Upper lobe of left lung (tissue), 4 donors: ENCODE results near the gene ADD3.

Experiments used
- EP300 ChIP-seq, 4 donors: sonication (generic); formaldehyde crosslinking; IDR thresholded peaks; one replicate each; pipeline ENCODE4 v1.5.1; 2017; ENCODE audit warnings: antibody characterized with exemption in 4 of 4, control low read depth in 2 of 4
- POLR2A ChIP-seq, 4 donors: fragments of 450-650 bp; IDR thresholded peaks; one replicate each; pipeline ENCODE4 v1.5.1; 2016 to 2017; ENCODE audit warnings: antibody characterized with exemption in 4 of 4, mild to moderate bottlenecking in 2 of 4
- POLR2AphosphoS5 ChIP-seq, 2 donors: sonication (generic); formaldehyde crosslinking; IDR thresholded peaks; one replicate each; pipeline ENCODE4 v1.5.1; 2017; ENCODE audit warnings: antibody characterized with exemption in 2 of 2
- TF ChIP-seq, protein P1 (sequence below), 6 experiments: fragments of 450-650 bp in 4 of 6; fragments of 200-600 bp in 2 of 6; sonication (generic) in 2 of 6; IDR thresholded peaks; one replicate each; pipeline ENCODE4 v1.5.1; 2016 to 2019; ENCODE audit warnings: antibody characterized with exemption in 6 of 6

DNA sequence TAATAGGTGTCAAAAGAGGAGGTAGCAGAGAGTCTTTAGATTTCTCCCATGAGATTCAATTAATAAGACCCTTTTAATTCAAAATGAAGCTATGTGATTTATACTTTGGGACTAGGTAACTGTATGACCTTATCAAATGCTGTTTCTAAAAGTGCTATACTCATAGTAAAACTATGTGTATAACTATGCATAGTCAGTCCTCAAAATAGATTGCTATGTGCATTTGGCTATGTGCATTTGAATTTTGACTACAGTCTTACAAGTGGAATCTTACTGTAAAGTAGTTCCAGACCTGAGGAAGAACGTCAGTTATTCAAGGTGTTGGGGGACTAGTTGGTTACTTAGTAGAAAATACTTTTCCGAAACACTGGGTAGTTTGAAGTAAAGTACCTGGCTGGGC lies 36.9 kb downstream of the ADD3 start:
- TF ChIP-seq, protein P1, sequence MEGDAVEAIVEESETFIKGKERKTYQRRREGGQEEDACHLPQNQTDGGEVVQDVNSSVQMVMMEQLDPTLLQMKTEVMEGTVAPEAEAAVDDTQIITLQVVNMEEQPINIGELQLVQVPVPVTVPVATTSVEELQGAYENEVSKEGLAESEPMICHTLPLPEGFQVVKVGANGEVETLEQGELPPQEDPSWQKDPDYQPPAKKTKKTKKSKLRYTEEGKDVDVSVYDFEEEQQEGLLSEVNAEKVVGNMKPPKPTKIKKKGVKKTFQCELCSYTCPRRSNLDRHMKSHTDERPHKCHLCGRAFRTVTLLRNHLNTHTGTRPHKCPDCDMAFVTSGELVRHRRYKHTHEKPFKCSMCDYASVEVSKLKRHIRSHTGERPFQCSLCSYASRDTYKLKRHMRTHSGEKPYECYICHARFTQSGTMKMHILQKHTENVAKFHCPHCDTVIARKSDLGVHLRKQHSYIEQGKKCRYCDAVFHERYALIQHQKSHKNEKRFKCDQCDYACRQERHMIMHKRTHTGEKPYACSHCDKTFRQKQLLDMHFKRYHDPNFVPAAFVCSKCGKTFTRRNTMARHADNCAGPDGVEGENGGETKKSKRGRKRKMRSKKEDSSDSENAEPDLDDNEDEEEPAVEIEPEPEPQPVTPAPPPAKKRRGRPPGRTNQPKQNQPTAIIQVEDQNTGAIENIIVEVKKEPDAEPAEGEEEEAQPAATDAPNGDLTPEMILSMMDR (IDR thresholded peaks at IDR 0.05): no peak
- TF ChIP-seq POLR2A (IDR thresholded peaks at IDR 0.05) (no peak), EP300 (IDR thresholded peaks at IDR 0.05) (no peak), POLR2AphosphoS5 (IDR thresholded peaks at IDR 0.05) (no peak)
